Neural cell (in vitro differentiated cells): ENCODE results near the gene PITHD1.

Experiments
- EZH2 ChIP-seq: fragments of 200-600, 300-800 bp; shearing (Covaris generic), sonication (generic); IDR thresholded peaks from 2 replicates; pipeline ENCODE4 v1.6.1; 2014; ENCODE audit warnings: antibody characterized with exemption, low read length, borderline replicate concordance, mild to moderate bottlenecking; ENCODE audit not compliant: insufficient read depth, poor library complexity, severe bottlenecking
- TF ChIP-seq, protein P1 (sequence below): fragments of 450-650 bp; IDR thresholded peaks from 2 replicates; pipeline ENCODE4 v1.5.1; 2014; ENCODE audit warnings: antibody characterized with exemption, mild to moderate bottlenecking, moderate library complexity; ENCODE audit not compliant: poor library complexity, severe bottlenecking

- no peak for TF ChIP-seq EZH2
- TF ChIP-seq, protein P1, sequence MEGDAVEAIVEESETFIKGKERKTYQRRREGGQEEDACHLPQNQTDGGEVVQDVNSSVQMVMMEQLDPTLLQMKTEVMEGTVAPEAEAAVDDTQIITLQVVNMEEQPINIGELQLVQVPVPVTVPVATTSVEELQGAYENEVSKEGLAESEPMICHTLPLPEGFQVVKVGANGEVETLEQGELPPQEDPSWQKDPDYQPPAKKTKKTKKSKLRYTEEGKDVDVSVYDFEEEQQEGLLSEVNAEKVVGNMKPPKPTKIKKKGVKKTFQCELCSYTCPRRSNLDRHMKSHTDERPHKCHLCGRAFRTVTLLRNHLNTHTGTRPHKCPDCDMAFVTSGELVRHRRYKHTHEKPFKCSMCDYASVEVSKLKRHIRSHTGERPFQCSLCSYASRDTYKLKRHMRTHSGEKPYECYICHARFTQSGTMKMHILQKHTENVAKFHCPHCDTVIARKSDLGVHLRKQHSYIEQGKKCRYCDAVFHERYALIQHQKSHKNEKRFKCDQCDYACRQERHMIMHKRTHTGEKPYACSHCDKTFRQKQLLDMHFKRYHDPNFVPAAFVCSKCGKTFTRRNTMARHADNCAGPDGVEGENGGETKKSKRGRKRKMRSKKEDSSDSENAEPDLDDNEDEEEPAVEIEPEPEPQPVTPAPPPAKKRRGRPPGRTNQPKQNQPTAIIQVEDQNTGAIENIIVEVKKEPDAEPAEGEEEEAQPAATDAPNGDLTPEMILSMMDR: no peak
Observed at GRCh38 chr1:23763041-23763577, 15.1 kb upstream of the PITHD1 start.
